Stimulated activated CD4-positive, alpha-beta T cell treated with anti-CD3 and anti-CD28 coated beads, Interleukin-1b, Interleukin-23, amount 100 ng/mL, for 24 hours (primary cell): ENCODE results near the gene GGTLC2.
"Not testable (repeated sequence)": the region's sequence is repeated elsewhere in the genome, so short reads cannot be mapped to it uniquely, and the experiment has no call there.

ENCODE experiments used
- DNase-seq, 4 experiments: peaks; one replicate each; pipeline ENCODE4 v3.0.0-alpha.2; 2020; ENCODE audit warnings: low read depth in 4 of 4, low spot score in 1 of 4

Gene GGTLC2

GRCh38 chr22:22636260-22636659 is 8.2 kb upstream of the GGTLC2 start:
- DNase-seq: not testable (repeated sequence)

- not testable (repeated sequence) for DNase-seq
These were observed 6.1 kb upstream of the GGTLC2 start for GRCh38 chr22:22638313-22638712.

- DNase-seq: not testable (repeated sequence)
These were observed 2.2 kb upstream of the GGTLC2 start for GRCh38 chr22:22642255-22642654.

- not testable (repeated sequence) for DNase-seq
These were observed 1.6 kb downstream of the GGTLC2 start for GRCh38 chr22:22645969-22646368.

GRCh38 chr22:22647952-22648351 is 3.5 kb downstream of the GGTLC2 start:
- DNase-seq: not testable (repeated sequence)

- DNase-seq: not testable (repeated sequence)
These were observed 4.6 kb downstream of the GGTLC2 start for GRCh38 chr22:22648863-22649536.

GRCh38 chr22:22649761-22650160 is 5.3 kb downstream of the GGTLC2 start:
- DNase-seq: not testable (repeated sequence)

- DNase-seq: not testable (repeated sequence)
These were observed 6.0 kb downstream of the GGTLC2 start for GRCh38 chr22:22650398-22650797.

- not testable (repeated sequence) for DNase-seq
These were observed 6.5 kb downstream of the GGTLC2 start for GRCh38 chr22:22650803-22651515.

- not testable (repeated sequence) for DNase-seq
These were observed 7.2 kb downstream of the GGTLC2 start for GRCh38 chr22:22651593-22651992.

GRCh38 chr22:22652102-22652501 is 7.7 kb downstream of the GGTLC2 start:
- not testable (repeated sequence) for DNase-seq

GRCh38 chr22:22652573-22652972 is 8.2 kb downstream of the GGTLC2 start:
- not testable (repeated sequence) for DNase-seq

GRCh38 chr22:22653677-22654381 is 9.4 kb downstream of the GGTLC2 start:
- not testable (repeated sequence) for DNase-seq

GRCh38 chr22:22655452-22656290 is 11.3 kb downstream of the GGTLC2 start:
- DNase-seq: no peak

GRCh38 chr22:22657712-22658111 is 13.3 kb downstream of the GGTLC2 start:
- no peak for DNase-seq

GRCh38 chr22:22661275-22661674 is 16.9 kb downstream of the GGTLC2 start:
- DNase-seq: no peak

GRCh38 chr22:22662095-22662494 is 17.7 kb downstream of the GGTLC2 start:
- no peak for DNase-seq

GRCh38 chr22:22663861-22664800 is 19.7 kb downstream of the GGTLC2 start:
- DNase-seq: no peak

GRCh38 chr22:22666307-22667091 is 22.1 kb downstream of the GGTLC2 start:
- DNase-seq: peak in 1 of 4 experiments; percentile 17
